ENCODE measurements around the gene NCKIPSD. TPM values are rescaled to one million over a fixed set of nuclear protein-coding genes. Genes with fewer than 3 reads are reported as not detected.
A peak's percentile ranks its signal among the peaks of the same experiment; 100 is the strongest.

The NCKIPSD gene
- total and polyA plus RNA-seq, 7 donors = 5.9 to 8.6 (median 6.5) TPM

GRCh38 chr3:48663489-48664312 lies 22.0 kb downstream of the NCKIPSD start:
- WGBS, 3 donors = 0 to 1% (median 1%) methylated on average over 58 to 66 of the region's 66 CpGs
- Histone ChIP-seq H3K27me3 (ENCODE audit: insufficient read depth in 3 of 3, low read length in 2 of 3) (peaks cover 0 to 47% (median 20%) of the 10 kb centered on the region in 3 donors), H3K4me3 (peak overlapping the region; percentile 63), H3K27ac (no peak overlapping the region), H3K9me3 (no peaks in the 10 kb centered on the region), H3K36me3 (ENCODE audit: insufficient read depth in 1 of 2, low read depth in 1 of 2) (no peaks in the 10 kb centered on the region), H3K4me1 (peaks cover 19% of the 10 kb centered on the region)
- TF ChIP-seq CTCF (IDR thresholded peaks at IDR 0.05) = peak; percentile 39
- DNase-seq = peak; percentile 83 to 88
- intact Hi-C loops (cut with DNase I) = no loop called here
- peak; percentile 59 to 81 (median 74) for ATAC-seq

GRCh38 chr3:48662753-48663488 lies 22.8 kb downstream of the NCKIPSD start, which contains the start of gene CELSR3:
TSS of gene CELSR3 (minus strand) at chr3:48662886. CDS start at chr3:48662634, 252 bp downstream.
- peak in 1 of 4 donors; percentile 21 for ATAC-seq
- Histone ChIP-seq H3K27me3 (ENCODE audit: insufficient read depth in 3 of 3, low read length in 2 of 3) (peaks cover 0 to 47% (median 20%) of the 10 kb centered on the region in 3 donors), H3K9me3 (no peaks in the 10 kb centered on the region), H3K4me1 (peaks cover 19% of the 10 kb centered on the region), H3K4me3 (peak within 1 kb of the TSS; percentile 63), H3K27ac (no peak within 1 kb of the TSS), H3K36me3 (ENCODE audit: insufficient read depth in 1 of 2, low read depth in 1 of 2) (no peaks in the 10 kb centered on the region)
- WGBS, 3 donors = 0 to 1% (median 1%) methylated on average over 46 to 52 of the region's 52 CpGs
- TF ChIP-seq CTCF (IDR thresholded peaks at IDR 0.05) = no peak
- intact Hi-C loops (cut with DNase I) = no loop called here
- peak; percentile 47 to 61 for DNase-seq

GRCh38 chr3:48662145-48662752 lies 23.5 kb downstream of the NCKIPSD start:
- TF ChIP-seq CTCF (IDR thresholded peaks at IDR 0.05) = no peak
- H3K4me1 ChIP-seq = peaks cover 19% of the 10 kb centered on the region
- intact Hi-C loops (cut with DNase I) = no loop called here
- peaks cover 0 to 47% (median 21%) of the 10 kb centered on the region in 3 donors for H3K27me3 ChIP-seq (ENCODE audit: insufficient read depth in 3 of 3, low read length in 2 of 3)
- H3K36me3 ChIP-seq (ENCODE audit: insufficient read depth in 1 of 2, low read depth in 1 of 2) = no peaks in the 10 kb centered on the region
- 2 to 4% (median 3%) methylated on average over 24 to 46 of the region's 46 CpGs for WGBS, 3 donors
- no peak overlapping the region for H3K4me3 ChIP-seq
- no peak for DNase-seq
- H3K27ac ChIP-seq = no peak overlapping the region
- ATAC-seq = no peak
- no peaks in the 10 kb centered on the region for H3K9me3 ChIP-seq

- ATAC-seq (peak; percentile 66 to 77 (median 76)), DNase-seq (peak; percentile 57 to 82)
- Histone ChIP-seq H3K36me3 (ENCODE audit: insufficient read depth in 1 of 2, low read depth in 1 of 2) (no peaks in the 10 kb centered on the region), H3K27ac (no peak overlapping the region), H3K4me3 (peak overlapping the region; percentile 52), H3K4me1 (peaks cover 19% of the 10 kb centered on the region), H3K27me3 (ENCODE audit: insufficient read depth in 3 of 3, low read length in 2 of 3) (peaks cover 0 to 47% (median 21%) of the 10 kb centered on the region in 3 donors), H3K9me3 (no peaks in the 10 kb centered on the region)
- intact Hi-C loops (cut with DNase I) = no loop called here
- no peak for TF ChIP-seq CTCF (IDR thresholded peaks at IDR 0.05)
- 1 to 2% (median 1%) methylated on average over 59 to 67 of the region's 67 CpGs for WGBS, 3 donors
Observed at GRCh38 chr3:48661501-48662144, 24.1 kb downstream of the NCKIPSD start.
